AML-193 (cell line): ENCODE results near the gene RAD51D.
"Not testable (repeated sequence)": the region's sequence is repeated elsewhere in the genome, so short reads cannot be mapped to it uniquely, and the experiment has no call there.

ENCODE experiments used
- DNase-seq, 2 experiments: peaks; one replicate each; lab custom pipeline; 2025; lab: John Stamatoyannopoulos, UW

Gene RAD51D

GRCh38 chr17:35090707-35091106 is 29.0 kb downstream of the RAD51D start:
- not testable (repeated sequence) for DNase-seq

- peak; percentile 68 to 75 for DNase-seq
These were observed 29.9 kb downstream of the RAD51D start for GRCh38 chr17:35089586-35090296.

- peak; percentile 83 to 85 for DNase-seq
These were observed 30.6 kb downstream of the RAD51D start for GRCh38 chr17:35088881-35089585.

GRCh38 chr17:35088356-35088880 is 31.2 kb downstream of the RAD51D start:
- DNase-seq, result peak; percentile 65 to 74

GRCh38 chr17:35087731-35088355 is 31.8 kb downstream of the RAD51D start:
- DNase-seq, result peak; percentile 65 to 74

GRCh38 chr17:35086931-35087573 is 32.6 kb downstream of the RAD51D start:
- DNase-seq, result no peak

- DNase-seq, result no peak
These were observed 33.5 kb downstream of the RAD51D start for GRCh38 chr17:35086164-35086563.

- DNase-seq, result no peak
These were observed 34.7 kb downstream of the RAD51D start for GRCh38 chr17:35084987-35085386.

- DNase-seq, result no peak
These were observed 36.6 kb downstream of the RAD51D start for GRCh38 chr17:35083071-35083470.

GRCh38 chr17:35082073-35082657 is 37.5 kb downstream of the RAD51D start:
- no peak for DNase-seq

GRCh38 chr17:35081638-35082037 is 38.0 kb downstream of the RAD51D start:
- DNase-seq, result no peak

- peak; percentile 41 to 42 for DNase-seq
These were observed 39.1 kb downstream of the RAD51D start for GRCh38 chr17:35080536-35080935.

- DNase-seq, result no peak
These were observed 39.9 kb downstream of the RAD51D start for GRCh38 chr17:35079547-35080423.

GRCh38 chr17:35076874-35077273 is 42.8 kb downstream of the RAD51D start:
- DNase-seq, result no peak

- no peak for DNase-seq
These were observed 44.7 kb downstream of the RAD51D start for GRCh38 chr17:35074711-35075707.

- no peak for DNase-seq
These were observed 45.6 kb downstream of the RAD51D start for GRCh38 chr17:35073991-35074627.

GRCh38 chr17:35073183-35073790 is 46.4 kb downstream of the RAD51D start:
- DNase-seq, result no peak

GRCh38 chr17:35069311-35069710 is 50.3 kb downstream of the RAD51D start:
- DNase-seq, result no peak

- DNase-seq, result no peak
These were observed 51.4 kb downstream of the RAD51D start for GRCh38 chr17:35068249-35068648.
